IMR-90 (cell line): ENCODE measurements around the gene VWDE. TPM values are rescaled to one million over a fixed set of nuclear protein-coding genes. Genes with fewer than 3 reads are reported as not detected.

ENCODE experiments used
- ATAC-seq: fragments of 200-7000 bp; cut with Tn5 transposase; 2 replicates; pipeline ENCODE4 v1.9.1; 2020; ENCODE audit warnings: low read depth, mild to moderate bottlenecking, moderate library complexity
- BruUV-seq: library from RNA; stranded (reverse); fragments of 400-500 nt; replicated peaks from 2 replicates; lab custom pipeline; 2021; lab: Mats Ljungman, UMichigan
- CTCF ChIA-PET: fragments of 300-600 bp; formaldehyde crosslinking; extraction: SDS; loops from one replicate; lab custom pipeline; 2021; ENCODE audit warnings: antibody characterized with exemption; lab: Yijun Ruan, JAX
- POLR2A ChIA-PET: fragments of 300-600 bp; sonication (Branson Sonifier 250); formaldehyde crosslinking; loops from one replicate; lab custom pipeline; 2022; ENCODE audit warnings: antibody characterized with exemption; ENCODE audit not compliant: unreplicated experiment; lab: Charles Lee
- DNase-seq: peaks from one replicate; pipeline ENCODE4 v3.0.0; 2013
- H2AFZ ChIP-seq: replicated peaks from 2 replicates; pipeline ENCODE3; 2013; ENCODE audit warnings: low read length, mild to moderate bottlenecking; ENCODE audit not compliant: poor library complexity
- H2AK5ac ChIP-seq: 2 replicates; pipeline ENCODE4 v1.6.1; 2013; ENCODE audit warnings: low read depth, low read length, inconsistent platforms
- H2AK9ac ChIP-seq: replicated peaks from 2 replicates; pipeline ENCODE3; 2013; ENCODE audit warnings: mild to moderate bottlenecking, low read depth, low read length, moderate library complexity; ENCODE audit not compliant: poor library complexity
- H2BK120ac ChIP-seq: 2 replicates; pipeline ENCODE4 v1.6.1; 2013; ENCODE audit warnings: low read depth, low read length, inconsistent platforms
- H2BK15ac ChIP-seq: 3 replicates; pipeline ENCODE4 v1.6.1; 2013; ENCODE audit warnings: low read depth, low read length, inconsistent platforms
- H2BK20ac ChIP-seq: 2 replicates; pipeline ENCODE4 v1.6.1; 2013; ENCODE audit warnings: low read depth, mild to moderate bottlenecking, inconsistent platforms, low read length, moderate library complexity
- H2BK5ac ChIP-seq: 2 replicates; pipeline ENCODE4 v1.6.1; 2013; ENCODE audit warnings: mild to moderate bottlenecking, low read depth, low read length, inconsistent platforms; ENCODE audit not compliant: poor library complexity, severe bottlenecking
- H3K14ac ChIP-seq: replicated peaks from 2 replicates; pipeline ENCODE4 v1.6.1; 2013; ENCODE audit warnings: low read depth, low read length, inconsistent platforms
- H3K18ac ChIP-seq: 2 replicates; pipeline ENCODE4 v1.6.1; 2013; ENCODE audit warnings: low read depth, low read length, control low read depth
- H3K23ac ChIP-seq: 2 replicates; pipeline ENCODE4 v1.6.1; 2013; ENCODE audit warnings: low read depth, low read length, inconsistent platforms
- H3K27ac ChIP-seq: 2 replicates; pipeline ENCODE4 v1.5.1; 2013; ENCODE audit warnings: mild to moderate bottlenecking, control low read depth, low read length; ENCODE audit not compliant: insufficient read depth
- H3K27me3 ChIP-seq: 2 replicates; pipeline ENCODE4 v1.6.1; 2013; ENCODE audit warnings: low read length; ENCODE audit not compliant: control insufficient read depth, insufficient read depth
- H3K36me3 ChIP-seq: 2 replicates; pipeline ENCODE4 v1.6.1; 2013; ENCODE audit warnings: low read length, mixed read lengths; ENCODE audit not compliant: control insufficient read depth, insufficient read depth
- H3K4ac ChIP-seq: 2 replicates; pipeline ENCODE4 v1.6.1; 2013; ENCODE audit warnings: low read depth, low read length, inconsistent platforms
- H3K4me1 ChIP-seq: 2 replicates; pipeline ENCODE4 v1.6.1; 2013; ENCODE audit warnings: low read length, mixed read lengths; ENCODE audit not compliant: control insufficient read depth, insufficient read depth
- H3K4me2 ChIP-seq: 2 replicates; pipeline ENCODE4 v1.6.1; 2013; ENCODE audit warnings: low read depth, mild to moderate bottlenecking, control low read depth, low read length, moderate library complexity
- H3K4me3 ChIP-seq: 2 replicates; pipeline ENCODE4 v1.5.1; 2013; ENCODE audit warnings: low read depth, mild to moderate bottlenecking, control low read depth, low read length, moderate library complexity; ENCODE audit not compliant: insufficient read depth
- H3K56ac ChIP-seq: 2 replicates; pipeline ENCODE4 v1.6.1; 2013; ENCODE audit warnings: low read length, inconsistent platforms; ENCODE audit not compliant: insufficient read depth; ENCODE audit errors: extremely low read depth
- H3K79me1 ChIP-seq, 2 experiments: 2 replicates each; pipeline ENCODE4 v1.6.1; 2013; ENCODE audit warnings: low read length in 2 of 2, inconsistent platforms in 1 of 2, low read depth in 1 of 2
- H3K9ac ChIP-seq: 2 replicates; pipeline ENCODE4 v1.6.1; 2013; ENCODE audit warnings: low read depth, low read length, control low read depth
- H3K9me1 ChIP-seq: 2 replicates; pipeline ENCODE4 v1.6.1; 2013; ENCODE audit warnings: low read length, inconsistent platforms; ENCODE audit not compliant: insufficient read depth
- H3K9me3 ChIP-seq: 2 replicates; pipeline ENCODE4 v1.6.1; 2013; ENCODE audit warnings: low read length; ENCODE audit not compliant: control insufficient read depth, insufficient read depth
- H4K20me1 ChIP-seq: 2 replicates; pipeline ENCODE4 v1.6.1; 2013; ENCODE audit warnings: low read length, inconsistent platforms; ENCODE audit not compliant: insufficient read depth
- H4K5ac ChIP-seq: 2 replicates; pipeline ENCODE4 v1.6.1; 2013; ENCODE audit warnings: mild to moderate bottlenecking, low read depth, low read length, control low read depth
- H4K8ac ChIP-seq, 2 experiments: 2 replicates each; pipeline ENCODE4 v1.6.1; 2013; ENCODE audit warnings: low read depth in 2 of 2, low read length in 2 of 2, control low read depth in 1 of 2, inconsistent platforms in 1 of 2
- H4K91ac ChIP-seq: 2 replicates; pipeline ENCODE4 v1.6.1; 2013; ENCODE audit warnings: low read depth, low read length, inconsistent platforms; ENCODE audit not compliant: insufficient read depth
- CHD1 ChIP-seq: IDR thresholded peaks from 2 replicates; pipeline ENCODE4 v1.6.1; 2012; ENCODE audit warnings: low read depth, low read length, improper control_type of control experiment
- CTCF ChIP-seq: conservative IDR thresholded peaks from 2 replicates; pipeline ENCODE4 v1.5.1; 2012; ENCODE audit warnings: mild to moderate bottlenecking, low read depth, low read length, improper control_type of control experiment
- FOS ChIP-seq: fragments of 150-350 bp; IDR thresholded peaks from 2 replicates; pipeline ENCODE4 v1.6.1; 2016; ENCODE audit warnings: low read depth, low read length
- NFE2L2 ChIP-seq: fragments of 150-350 bp; IDR thresholded peaks from 2 replicates; pipeline ENCODE4 v1.6.1; 2016; ENCODE audit warnings: low read depth, mild to moderate bottlenecking, low read length
- RAD21 ChIP-seq: IDR thresholded peaks from 2 replicates; pipeline ENCODE4 v1.6.1; 2012; ENCODE audit warnings: low read length, improper control_type of control experiment
- RCOR1 ChIP-seq: IDR thresholded peaks from 2 replicates; pipeline ENCODE4 v1.6.1; 2012; ENCODE audit warnings: mild to moderate bottlenecking, low read length, improper control_type of control experiment; ENCODE audit not compliant: insufficient replicate concordance
- SMC3 ChIP-seq: fragments of 150-350 bp; IDR thresholded peaks from 2 replicates; pipeline ENCODE4 v1.6.1; 2016; ENCODE audit warnings: low read depth, mild to moderate bottlenecking, antibody characterized with exemption, low read length, moderate library complexity
- WGBS, 2 experiments: methylation state at CpG; one replicate each; pipeline versions ENCODE4 v1.1.5 to v1.1.7; 2013; ENCODE audit warnings: missing lambda C conversion rate in 2 of 2; ENCODE audit not compliant: insufficient read length in 1 of 2; ENCODE audit errors: extremely low coverage in 2 of 2; 5-methylcytosine and 5-hydroxymethylcytosine counted together
- dilution Hi-C: fragments of 300-500 bp; cut with HindIII; formaldehyde crosslinking; loops from one replicate; pipeline ENCODE4 v1.14.3; 2018; ENCODE audit warnings: low sequenced_read_pairs; ENCODE audit not compliant: unreplicated experiment
- in situ Hi-C: fragments of 300-500 bp; cut with MboI; formaldehyde crosslinking; loops from 3 replicates; pipeline ENCODE4 v1.14.3; 2019; ENCODE audit warnings: low sequenced_read_pairs, inconsistent platforms, mixed read lengths
- intact Hi-C: fragments of 100-400 bp; cut with micrococcal nuclease; formaldehyde crosslinking; loops from 2 replicates; pipeline ENCODE4 v1.10.0; 2022
- polyA plus RNA-seq, 3 experiments: library from polyadenylated mRNA; depleted of rRNA; stranded (reverse); fragments of >200 nt; gene quantifications; 2 replicates each; pipeline ENCODE4 v1.2.3, GENCODE V29; 2012; ENCODE audit warnings: low replicate concordance in 1 of 3
- total RNA-seq: library from RNA; depleted of rRNA; stranded (reverse); fragments of >200 nt; gene quantifications from 2 replicates; pipeline ENCODE4 v1.2.3, GENCODE V29; 2012

Gene VWDE
- total and polyA plus RNA-seq, 2 of the 4 experiments (the other 2 are of a cell fraction), result 0.05 to 0.18 TPM

DNA sequence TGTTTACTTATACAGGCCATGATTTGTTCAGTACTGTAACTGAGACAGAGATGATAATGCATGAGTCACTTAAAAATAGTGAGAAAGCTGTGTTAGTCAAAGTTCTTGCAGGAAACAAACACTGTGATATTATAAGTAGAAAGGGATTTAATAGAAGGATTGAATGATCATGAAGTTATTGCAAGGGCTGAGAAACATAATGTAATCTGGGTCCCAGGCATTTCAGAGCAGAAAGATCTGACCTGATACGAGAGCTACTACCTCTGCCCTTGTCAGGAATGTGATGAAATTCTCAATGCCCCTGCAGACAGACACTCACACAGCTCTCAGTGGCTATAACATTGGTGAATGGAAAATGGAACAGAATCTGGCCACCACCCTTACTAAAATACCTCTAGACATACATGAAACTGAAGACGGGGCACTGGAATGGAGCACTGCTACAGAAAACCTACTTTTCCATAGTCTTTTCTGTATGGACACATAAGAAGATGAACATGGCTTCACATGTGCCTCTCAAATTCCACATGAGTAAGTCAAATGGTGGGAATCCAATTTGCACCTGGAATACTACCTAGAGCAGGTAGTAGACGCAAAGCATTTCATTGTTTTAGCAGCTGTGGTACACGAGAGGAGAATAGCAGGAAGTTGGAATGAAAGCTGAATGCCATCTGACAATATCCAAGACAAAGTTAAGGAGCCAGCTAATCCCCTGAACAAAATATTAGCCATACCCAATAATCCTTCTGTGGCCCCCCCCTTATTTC lies 19.1 kb upstream of the VWDE start:
- no peak overlapping the region for H2BK15ac ChIP-seq
- no peak overlapping the region for H2BK120ac ChIP-seq
- H3K4ac ChIP-seq, result no peak overlapping the region
- H4K5ac ChIP-seq, result no peak overlapping the region
- no peak overlapping the region for H4K8ac ChIP-seq
- no peak overlapping the region for H2AFZ ChIP-seq
- no peaks in the 10 kb centered on the region for H4K20me1 ChIP-seq
- DNase-seq (peak; percentile 36), ATAC-seq (peak; percentile 54; the same call in 1 of the 2 replicates)
- H3K9ac ChIP-seq, result no peak overlapping the region
- in situ Hi-C loops (no loop called here), intact Hi-C loops (no loop called here), dilution Hi-C loops (no loop called here)
- no peak overlapping the region for H3K23ac ChIP-seq
- no peaks in the 10 kb centered on the region for H3K36me3 ChIP-seq
- no peak overlapping the region for H2BK20ac ChIP-seq
- no peaks in the 10 kb centered on the region for H3K4me1 ChIP-seq
- H3K14ac ChIP-seq, result no peak overlapping the region
- CTCF ChIA-PET, result interaction anchor here (1.2 kb wide), 1 partner anchor 12 kb away, joined by 3 read pairs; no protein-coding TSS in a partner anchor
- no peaks in the 10 kb centered on the region for H3K79me1 ChIP-seq
- no peak overlapping the region for H3K4me2 ChIP-seq
- TF ChIP-seq CHD1 (no peak), FOS (no peak), CTCF (no peak), SMC3 (no peak), RCOR1 (no peak), RAD21 (no peak), NFE2L2 (no peak)
- H2AK9ac ChIP-seq, result no peak overlapping the region
- WGBS, 2 experiments, result no CpG with 5 or more reads among the region's 4 CpGs
- H2AK5ac ChIP-seq, result no peak overlapping the region
- no peak overlapping the region for H3K18ac ChIP-seq
- no peak overlapping the region for H3K56ac ChIP-seq
- H4K91ac ChIP-seq, result no peak overlapping the region
- H3K27me3 ChIP-seq, result no peaks in the 10 kb centered on the region
- POLR2A ChIA-PET, result no interaction called here
- BruUV-seq, result no TSS peak
- H2BK5ac ChIP-seq, result no peak overlapping the region
- H3K9me3 ChIP-seq, result no peaks in the 10 kb centered on the region
- H3K4me3 ChIP-seq, result no peak overlapping the region
- H3K27ac ChIP-seq, result no peak overlapping the region
- no peaks in the 10 kb centered on the region for H3K9me1 ChIP-seq
